NCI-H510A treated with DMSO at 0.1 percent for 48 hours (cell line): Measurements from ENCODE around the gene SH3GL1.
A peak's percentile ranks its signal among the peaks of the same experiment; 100 is the strongest.

Experiments used
- DNase-seq: peaks from one replicate; lab custom pipeline; 2025; lab: John Stamatoyannopoulos, UW

Gene SH3GL1

DNA sequence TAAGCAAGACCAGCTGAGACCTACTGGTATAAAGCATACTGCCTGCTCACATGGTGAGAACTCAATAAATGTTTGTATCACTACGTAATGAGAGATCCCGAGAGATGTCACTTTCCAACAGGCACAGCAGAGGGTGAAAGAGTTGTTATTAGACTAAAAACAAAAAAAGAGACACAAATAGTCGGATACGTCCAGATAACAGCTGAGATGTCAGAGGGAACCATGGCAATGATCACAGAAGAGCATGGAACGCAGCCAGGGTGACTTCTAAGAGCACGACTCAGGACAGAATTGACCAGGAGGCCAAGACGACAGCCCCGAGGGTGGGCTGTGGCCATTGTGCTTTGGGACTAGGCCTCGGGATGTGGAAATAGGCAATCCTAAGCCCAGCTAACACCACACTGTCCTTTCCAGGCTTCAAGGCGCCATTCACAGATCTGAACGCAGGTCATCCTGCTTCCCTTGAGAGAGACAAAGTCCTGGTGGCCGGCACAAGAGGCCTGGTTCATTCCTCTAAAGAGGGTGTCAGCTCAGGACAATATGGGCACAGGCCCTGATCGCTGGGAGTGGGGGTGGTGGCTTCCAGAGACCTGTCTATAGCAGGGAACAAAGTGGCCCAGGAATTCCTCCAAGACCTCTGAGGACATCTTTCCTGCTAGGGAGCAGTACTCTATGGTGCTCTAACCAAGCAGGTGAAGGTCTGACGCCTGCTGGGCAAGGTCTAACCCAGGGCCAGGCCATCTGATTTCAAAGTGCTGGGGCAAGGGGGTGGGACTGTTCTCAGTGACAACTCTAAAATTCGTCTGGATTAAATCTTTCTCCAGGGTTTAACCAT, 3.2 kb downstream of the SH3GL1 start:
- DNase-seq = no peak

DNA sequence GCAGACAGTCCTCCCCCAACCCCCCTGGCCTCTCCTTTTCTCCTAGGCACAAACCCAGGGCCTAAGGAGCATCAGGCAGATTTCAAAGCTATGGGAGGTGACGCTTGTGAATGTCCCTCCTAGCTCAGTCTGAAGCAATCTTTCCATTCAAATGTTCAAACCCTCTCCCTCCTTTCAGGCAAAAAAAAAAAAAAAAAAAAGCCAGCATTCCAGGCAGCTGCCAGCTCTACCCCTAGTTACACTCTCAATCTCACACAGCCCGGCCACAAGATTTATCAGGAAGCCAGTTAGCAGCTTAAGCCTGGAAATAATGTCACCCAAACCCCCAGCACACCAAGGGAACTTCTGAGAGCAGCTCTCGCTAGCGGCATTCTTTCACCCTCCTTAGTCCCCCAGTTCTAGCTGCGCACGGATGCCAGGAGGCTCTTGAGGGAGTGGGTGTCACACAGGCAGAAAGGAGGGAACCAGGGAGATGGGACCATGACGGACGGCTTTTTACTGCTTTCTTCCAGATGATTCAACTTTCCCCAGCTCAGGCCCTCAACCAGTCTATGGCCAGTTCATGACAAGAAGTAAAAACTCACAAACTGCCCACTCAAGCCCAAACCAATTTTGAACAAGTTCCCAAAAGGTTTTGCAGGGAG, 6.3 kb downstream of the SH3GL1 start:
- DNase-seq = no peak

DNA sequence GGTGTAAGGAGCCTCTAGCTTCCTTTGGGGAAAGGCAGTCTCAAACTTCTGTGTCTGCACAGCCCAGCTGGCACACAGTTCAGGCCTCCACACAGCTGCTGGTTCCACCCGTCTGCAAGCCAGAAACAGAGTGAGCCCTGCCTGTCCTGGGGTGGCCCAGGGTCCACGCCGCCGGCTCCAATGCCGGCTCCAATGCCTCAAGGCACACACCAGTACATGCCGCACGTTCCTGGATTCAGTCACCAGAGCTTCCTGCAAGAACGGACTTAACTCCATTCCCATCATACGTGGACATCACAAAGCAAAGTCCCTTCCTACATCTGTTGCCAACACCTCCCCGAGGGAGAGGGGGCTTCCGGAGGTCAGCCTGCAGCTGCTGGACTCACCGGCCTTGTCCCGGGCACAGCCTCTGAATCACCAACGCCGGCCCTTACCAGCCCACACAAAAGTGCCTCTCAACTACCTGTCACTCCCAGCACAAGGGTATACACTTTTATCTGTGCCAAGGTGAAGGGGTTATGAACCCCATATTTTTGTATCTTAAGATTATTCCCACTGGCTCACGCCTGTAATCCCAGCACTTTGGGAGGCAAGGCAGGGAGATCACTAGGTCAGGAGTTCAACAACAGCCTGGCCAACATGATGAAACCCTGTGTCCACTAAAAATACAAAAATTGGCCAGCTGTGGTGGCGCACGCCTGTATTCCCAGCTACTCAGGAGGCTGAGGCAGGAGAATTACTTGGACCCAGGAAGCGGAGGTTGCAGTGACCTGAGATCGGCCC, 8.5 kb downstream of the SH3GL1 start:
- no peak for DNase-seq

DNA sequence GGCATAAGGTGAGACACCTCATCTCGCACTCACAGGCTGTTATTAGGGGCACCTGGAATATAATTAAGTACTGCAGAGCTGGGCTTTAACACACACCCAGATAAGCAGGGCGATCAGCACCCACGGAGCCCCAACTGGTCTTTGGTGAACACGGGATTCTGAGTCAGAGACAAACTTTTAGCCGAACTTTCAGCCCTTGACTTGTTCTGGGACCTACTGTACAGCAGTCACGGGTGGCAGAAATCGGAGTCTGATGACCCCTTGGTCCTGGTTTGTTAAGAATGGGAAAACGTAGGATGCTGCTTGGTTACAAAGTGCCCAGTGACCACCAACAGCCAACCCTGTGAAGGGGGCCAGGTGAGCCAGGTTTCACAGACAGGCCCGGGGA, 9.0 kb downstream of the SH3GL1 start:
- no peak for DNase-seq

DNA sequence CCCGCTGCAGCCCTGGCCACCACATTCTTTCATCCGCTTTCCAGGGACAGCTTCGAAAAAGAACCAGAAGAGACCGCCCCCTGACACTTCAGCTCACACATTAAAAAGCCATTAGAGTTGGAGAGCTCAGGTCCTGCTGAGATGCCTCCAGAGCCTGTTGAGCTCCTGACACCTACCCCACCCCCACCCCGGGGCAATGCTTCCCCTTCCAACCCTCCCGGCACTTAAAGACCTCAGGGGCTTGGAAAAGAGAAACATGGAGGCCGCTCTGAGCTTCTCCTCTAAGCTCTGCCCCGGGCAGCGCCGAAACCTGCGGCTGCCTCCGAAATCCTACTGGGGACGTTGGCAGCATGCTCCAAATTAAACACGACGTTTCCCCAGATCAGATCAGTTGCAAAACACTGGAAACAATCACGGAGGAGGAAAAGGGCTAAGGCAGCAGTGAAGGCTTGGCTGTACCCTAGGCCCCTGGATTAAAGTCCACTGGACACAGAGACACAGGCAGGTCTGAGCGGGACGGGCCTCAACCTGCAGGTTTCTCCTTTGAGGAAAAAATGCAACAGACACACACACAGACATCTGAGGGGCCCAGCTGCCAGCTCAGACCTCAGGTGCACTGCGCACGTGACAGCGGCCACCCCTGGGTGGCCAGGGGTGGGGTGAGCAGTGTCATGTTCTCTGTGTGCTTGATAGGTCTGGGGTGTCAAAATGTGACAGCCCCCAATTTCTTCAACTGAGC, 9.6 kb downstream of the SH3GL1 start:
- peak; percentile 58 for DNase-seq

DNA sequence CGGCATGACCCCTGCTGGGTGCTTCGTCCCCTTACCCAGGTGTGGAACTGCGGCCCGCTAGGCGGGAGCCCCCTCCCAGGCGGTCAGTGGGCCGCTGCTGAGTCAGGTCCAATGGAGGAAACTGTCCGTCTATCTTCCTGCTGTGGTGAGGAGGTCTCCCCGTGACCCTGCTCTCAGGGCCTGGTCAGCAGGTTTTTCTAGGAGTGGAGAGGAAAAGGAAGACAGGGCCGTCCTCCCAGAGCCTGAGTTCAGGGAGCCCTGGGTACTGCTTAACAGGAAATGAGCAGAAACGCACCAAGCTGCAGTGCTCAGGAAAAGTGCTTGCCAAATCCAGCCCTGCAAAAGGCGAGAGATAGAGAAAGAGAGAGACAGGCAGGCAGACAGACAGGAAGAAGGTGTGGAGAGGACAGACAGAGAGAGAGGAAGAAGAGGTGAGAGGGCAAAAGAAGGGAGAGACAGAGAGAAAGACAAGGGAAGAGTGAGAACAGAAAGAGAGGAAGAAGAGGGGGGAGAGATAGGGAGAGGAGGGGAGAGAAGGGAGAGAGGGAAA, 10.3 kb downstream of the SH3GL1 start:
- no peak for DNase-seq

DNA sequence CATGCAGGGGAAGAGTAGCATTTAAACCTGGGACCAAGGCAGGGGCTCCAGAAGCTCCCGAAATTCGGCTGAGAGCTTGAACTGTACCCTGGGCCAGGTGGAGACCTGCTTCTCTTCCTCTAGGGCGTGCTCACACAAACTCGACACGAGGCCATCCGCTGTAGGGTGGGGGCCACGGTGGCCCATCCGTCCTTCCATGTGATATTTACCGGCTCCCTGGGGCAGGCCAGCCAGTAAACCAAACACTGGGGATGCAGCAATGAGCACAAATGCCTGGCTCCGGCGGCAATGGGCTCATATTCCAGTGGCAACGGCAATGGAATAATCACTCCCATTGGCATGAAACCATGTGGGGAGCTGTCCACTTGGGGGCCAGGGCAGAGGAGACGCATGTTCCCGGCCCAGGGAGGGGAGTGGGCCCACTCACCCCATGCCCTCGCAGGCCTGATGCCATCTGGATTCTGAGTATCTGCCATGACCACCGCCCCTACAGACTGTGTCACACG, 10.8 kb downstream of the SH3GL1 start:
- no peak for DNase-seq

DNA sequence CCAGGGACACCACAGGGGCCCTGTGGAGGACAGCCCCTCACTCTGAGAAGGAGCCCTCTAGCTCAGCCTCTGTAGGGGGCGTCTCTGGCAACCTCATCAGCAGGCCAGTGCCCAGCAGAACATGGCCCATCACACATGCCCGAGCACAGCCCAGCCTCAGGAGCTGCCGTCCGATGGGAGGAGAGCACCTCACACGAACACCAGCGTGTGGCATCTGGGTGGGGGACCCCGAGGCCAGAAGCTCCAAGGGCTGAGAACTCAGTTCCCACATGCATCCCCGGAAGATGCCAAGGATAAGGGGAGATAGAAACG, 11.3 kb downstream of the SH3GL1 start:
- DNase-seq = no peak

DNA sequence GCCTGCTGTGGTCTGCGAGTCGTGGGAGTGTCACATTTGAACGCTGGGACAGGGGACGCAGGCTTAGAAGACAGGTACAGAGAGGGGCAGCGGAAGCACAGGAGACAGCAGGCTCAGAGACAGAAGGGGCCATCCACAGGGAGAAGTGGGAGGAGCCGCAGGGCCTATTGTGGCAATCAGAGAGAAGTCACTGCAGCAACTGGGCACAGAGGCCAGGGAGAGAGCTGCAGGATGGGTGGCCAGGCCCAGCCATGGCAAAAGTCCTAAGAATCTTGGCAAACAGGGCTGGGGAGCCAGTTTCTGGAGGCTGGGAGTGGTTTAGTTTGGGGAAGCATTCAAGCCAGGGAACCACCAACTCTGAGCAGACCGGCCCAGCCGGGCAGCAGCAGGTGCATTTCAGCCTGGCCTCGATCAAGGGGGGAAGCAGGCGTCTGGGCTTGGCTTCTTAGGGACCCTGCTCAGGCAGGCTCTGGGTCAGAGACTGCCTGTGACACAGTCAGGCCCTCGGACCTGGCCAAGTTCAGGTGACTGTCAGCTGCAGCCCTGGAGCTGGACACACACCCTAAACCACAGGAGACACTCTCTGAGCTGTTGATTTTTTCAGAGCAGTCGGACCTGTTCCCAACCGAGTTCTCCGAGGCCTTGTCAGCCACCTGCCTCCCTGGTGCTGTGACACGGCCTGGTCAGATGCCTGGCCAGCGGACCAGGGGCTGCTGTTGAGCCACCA, 11.8 kb downstream of the SH3GL1 start:
- DNase-seq = no peak

DNA sequence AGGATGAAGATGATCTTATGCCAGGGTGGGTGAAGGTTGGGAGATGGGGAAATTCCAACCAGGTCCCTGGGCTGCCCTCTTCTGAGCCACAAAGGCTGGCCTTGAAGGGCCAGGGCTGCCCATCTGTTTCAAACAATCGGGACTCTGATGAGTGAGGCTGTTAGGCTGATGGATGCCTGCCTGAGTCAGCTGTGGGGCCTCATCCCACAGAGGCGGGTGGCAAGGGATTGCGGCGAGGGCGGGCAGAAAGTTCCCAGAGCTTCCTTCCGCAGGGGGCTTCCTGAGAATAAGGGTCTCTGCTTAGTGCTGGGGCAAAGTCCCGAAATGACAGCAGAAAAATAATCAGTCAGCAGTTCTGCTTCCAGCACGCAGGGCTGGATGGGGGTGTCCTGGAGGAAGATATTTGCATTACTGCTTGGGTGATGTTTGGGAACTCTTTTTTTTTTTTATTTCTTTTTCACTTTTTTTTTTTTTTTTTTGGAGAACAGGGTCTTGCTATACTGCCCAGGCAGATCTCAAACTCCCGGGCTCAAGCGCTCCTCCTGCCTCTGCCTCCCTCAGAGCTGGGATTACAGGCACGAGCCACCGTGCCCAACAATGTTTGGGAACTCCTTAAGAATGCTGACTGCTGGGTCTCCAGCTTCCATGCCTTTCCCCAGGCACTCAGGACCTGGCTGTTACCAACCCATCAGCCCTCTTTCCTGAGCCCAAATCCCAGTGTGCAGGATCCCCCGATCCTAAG, 14.1 kb downstream of the SH3GL1 start:
- DNase-seq = no peak

DNA sequence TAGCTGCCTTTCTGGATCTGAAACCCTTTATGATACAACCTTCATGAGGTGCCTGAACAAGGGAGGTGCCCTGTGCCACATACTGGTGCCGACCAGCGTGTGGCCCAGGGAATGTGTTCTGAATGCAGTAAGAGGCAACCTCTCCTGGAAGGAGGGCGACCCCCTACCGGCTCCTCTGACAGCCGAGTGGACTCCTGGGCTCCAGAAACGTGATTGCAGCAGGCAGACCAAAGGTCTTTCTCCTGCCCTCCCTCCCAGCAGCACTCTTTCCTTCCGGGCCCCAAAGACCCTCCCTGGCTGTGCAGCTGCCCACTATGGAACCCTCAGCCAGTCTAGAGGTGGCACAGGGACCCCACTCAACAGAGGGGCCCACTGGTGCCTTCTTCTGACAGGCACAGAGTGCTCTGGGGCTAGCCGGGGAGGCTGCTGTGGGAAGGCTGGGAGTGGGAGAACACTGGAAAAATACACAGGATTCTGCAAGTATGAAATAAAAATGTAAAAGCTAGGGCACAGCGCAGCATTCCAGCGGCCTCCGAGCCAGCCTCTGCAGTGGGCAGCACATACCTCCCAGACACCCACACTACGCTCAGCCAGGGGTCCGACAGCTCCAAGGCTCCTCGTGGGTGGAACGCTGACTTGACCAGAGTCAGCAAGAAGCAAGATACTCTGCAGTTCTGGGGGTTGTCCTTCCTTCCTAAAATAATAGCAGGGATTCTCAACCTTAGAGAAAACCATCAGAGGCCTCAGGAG, 14.9 kb downstream of the SH3GL1 start:
- no peak for DNase-seq

DNA sequence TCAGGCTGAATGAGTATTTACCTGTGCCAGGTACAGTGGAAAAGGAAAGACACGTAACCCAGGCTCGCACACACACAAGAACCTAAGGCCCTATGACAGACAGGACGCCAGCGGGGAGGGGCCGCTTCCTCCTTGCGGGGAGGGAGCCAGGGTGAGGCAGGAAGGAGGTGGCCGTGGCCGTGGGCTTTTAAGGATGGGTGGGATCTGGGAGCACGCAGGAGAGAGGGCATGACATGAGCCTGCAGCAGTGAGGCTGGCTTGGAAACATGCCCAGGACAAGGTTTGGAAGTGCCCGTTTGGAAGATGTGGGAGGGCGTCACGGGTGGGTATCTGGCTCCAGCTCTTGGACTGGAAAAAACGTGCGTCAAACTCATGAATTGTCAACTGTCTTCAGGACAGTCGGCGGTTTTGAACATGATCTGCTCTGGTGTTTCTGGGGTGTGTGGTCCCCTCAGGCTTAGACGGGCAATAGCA, 20.1 kb downstream of the SH3GL1 start:
- DNase-seq = no peak

DNA sequence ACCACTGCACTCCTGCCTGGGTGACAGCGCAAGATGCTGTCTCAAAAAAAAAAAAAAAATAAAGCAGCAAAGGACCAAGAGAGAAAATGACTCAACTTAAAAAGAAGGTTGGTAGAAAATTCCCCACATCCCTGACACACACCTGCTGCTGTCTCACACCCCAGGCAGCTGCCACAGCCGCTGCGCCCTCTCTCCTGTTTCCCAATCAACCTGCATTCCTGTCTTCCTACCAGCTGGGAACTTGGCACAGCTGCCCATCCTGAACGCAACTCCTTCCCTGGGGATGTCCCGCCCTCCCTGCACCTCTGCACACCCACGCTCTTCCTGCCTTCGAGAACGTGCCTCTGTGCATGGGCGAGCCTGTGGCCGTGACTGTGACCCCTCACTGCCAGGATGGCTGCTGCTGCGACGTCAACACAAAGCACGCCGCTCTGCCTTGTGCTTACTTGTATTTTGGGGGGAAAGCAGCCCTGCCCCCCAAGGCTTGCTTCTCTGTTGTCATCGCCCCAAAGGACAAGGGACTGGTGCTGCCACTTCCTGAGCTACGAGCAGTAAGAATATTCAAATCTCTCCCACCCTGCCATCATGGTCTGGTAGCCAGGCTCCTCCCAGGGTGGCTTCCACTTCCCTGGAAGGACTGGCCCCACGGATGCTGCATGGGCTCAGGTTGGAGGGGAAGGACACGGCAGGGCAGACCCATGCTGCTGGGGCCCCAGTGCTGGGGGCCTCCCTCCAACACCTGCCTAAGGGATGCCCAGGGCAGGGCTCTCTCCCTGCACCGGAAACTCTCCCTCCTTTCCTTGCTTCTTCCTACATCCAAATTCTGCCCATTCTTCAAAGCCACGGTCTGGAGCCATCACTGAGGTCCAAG, 20.7 kb downstream of the SH3GL1 start:
- DNase-seq = peak; percentile 40

DNA sequence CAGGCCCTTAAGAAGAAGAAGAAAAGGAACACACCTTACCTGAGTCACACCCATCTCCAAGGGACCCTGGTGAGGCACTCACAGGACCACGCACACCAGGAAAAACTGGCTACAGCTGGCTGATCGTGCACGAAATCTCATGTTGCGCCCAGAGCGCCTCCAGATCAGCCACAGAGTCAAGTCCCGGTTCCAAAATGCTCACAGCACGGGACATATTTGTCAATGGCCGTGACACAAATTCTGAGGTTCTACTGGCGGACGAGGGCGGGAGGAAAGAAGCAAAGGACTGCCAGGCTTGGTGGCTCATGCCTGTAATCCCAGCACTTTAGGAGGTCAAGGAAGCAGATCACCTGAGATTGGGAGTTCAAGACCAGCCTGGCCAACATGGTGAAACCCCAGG, 21.5 kb downstream of the SH3GL1 start:
- DNase-seq = no peak

DNA sequence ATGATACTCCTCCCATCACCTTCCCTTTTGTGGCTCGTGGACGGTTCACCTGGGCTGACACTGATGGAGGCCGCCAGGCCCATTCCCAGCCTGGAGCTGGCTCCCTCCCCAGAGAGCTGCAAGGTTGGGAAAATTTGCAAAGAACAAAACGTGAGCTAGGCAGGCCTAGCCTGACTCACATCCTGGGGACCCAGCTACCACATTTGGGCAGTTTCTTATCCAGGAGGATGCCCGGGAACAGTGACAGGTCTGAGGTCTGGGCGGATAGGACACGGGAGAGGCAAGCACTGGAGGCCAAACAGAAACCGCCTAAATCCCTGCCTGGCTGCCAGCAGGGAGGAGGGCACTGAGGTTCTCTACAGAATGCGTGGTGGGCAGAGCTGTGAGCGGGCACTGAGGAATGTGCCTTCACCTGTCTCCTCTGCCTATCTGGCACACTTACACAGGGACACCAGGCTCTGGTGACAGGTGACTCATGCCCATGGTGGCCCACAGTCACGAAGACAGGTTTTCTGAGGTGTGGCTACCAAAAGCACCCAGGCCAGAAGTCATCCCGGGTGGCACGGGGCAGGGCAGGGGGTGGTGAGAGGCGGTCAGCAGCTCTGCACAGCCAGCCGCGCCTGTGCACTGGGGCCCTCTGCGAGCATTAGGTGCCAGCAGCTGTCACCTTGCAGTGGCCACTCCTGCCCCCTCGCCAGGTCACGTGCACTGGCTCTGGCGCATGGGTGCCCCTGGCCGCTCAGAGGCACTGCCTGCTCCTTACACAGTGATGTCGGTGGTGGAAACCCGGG, 23.2 kb downstream of the SH3GL1 start:
- DNase-seq = no peak

DNA sequence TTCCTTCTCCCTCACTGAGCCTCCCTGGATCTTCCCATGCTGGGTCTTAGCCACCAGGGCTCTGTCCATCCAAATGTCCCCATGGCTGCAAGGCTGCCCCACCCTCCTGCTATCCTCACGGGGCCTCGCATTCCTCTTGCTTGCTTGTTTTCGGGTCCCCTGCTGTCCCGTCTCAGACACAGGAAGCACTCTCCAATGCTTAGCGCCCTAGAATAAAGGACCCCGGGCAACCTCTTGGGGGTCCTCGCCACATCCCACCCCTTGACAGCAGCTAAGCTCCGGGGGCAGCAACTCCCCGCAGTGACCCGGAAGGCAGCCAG, 23.7 kb downstream of the SH3GL1 start:
- DNase-seq = no peak

DNA sequence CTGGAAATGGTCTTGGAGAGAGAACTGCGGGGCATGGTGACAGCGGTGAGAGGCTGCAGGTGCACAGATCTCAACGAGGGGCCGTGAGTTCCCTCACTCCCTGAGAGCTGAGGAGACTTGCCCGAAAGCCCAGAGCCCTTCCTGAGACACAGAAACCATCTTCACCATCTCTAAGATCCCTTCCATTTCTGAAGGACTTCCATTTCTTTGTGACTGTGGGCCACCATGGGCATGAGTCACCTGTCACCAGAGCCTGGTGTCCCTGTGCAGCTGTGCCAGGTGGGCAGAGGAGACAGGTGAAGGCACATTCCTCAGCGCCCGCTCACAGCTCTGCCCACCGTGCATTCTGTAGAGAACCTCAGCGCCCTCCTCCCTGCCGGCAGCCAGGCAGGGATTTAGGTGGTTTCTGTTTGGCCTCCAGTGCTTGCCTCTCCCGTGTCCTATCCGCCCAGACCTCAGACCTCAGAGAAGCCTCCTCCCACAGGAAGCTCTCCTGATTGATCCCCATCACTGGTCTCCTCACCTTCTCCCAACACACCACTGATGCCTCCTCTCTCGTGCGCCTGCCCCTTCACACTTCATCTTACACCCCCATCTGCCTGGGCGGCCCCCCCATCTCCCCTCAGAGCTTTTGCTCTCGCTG, 24.2 kb downstream of the SH3GL1 start:
- DNase-seq = no peak
